Measurements from ENCODE around the gene MAMSTR. TPM values are rescaled to one million over a fixed set of nuclear protein-coding genes. Genes with fewer than 3 reads are reported as not detected.
"Not testable (repeated sequence)": the region's sequence is repeated elsewhere in the genome, so short reads cannot be mapped to it uniquely, and the experiment has no call there.

The MAMSTR gene
- total and polyA plus RNA-seq, 2 donors (not counting 1 experiment from before 2014, with no cell fraction given): 0.60 to 1.6 TPM

- H3K9me3 ChIP-seq (ENCODE audit: control extremely low read depth in 1 of 3, control insufficient read depth in 2 of 3, insufficient read depth in 1 of 3, low read length in 2 of 3); ATAC-seq (ENCODE audit: low read depth); intact Hi-C loops (cut with micrococcal nuclease); H3K9ac ChIP-seq (ENCODE audit: low read length); H3K27ac Mint-ChIP-seq; POLR2A ChIA-PET; H3K4me3 ChIP-seq (ENCODE audit: control extremely low read depth in 1 of 5, extremely low read depth in 1 of 5, insufficient read depth in 1 of 5, low read depth in 2 of 5, low read length in 4 of 5); H3K4me3 Mint-ChIP-seq; H3K9me3 Mint-ChIP-seq (ENCODE audit: insufficient read depth); H4K20me1 ChIP-seq (ENCODE audit: control insufficient read depth, insufficient read depth, low read length, poor library complexity, severe bottlenecking); H3K36me3 ChIP-seq (replicated peaks in 1 of 2; ENCODE audit: control extremely low read depth in 1 of 2, control insufficient read depth in 1 of 2, extremely low read depth in 1 of 2, insufficient read depth in 2 of 2, low read length in 1 of 2); DNase-seq; H3K4me2 ChIP-seq (replicated peaks; ENCODE audit: low read depth, low read length, poor library complexity, severe bottlenecking); H3K79me2 ChIP-seq (ENCODE audit: control insufficient read depth, insufficient read depth, low read length); H3K27ac ChIP-seq (ENCODE audit: low read length in 2 of 2); H2AFZ ChIP-seq (ENCODE audit: insufficient read depth, low read depth, low read length, poor library complexity, severe bottlenecking): not testable (repeated sequence)
- Histone ChIP-seq H3K27me3 (replicated peaks in 1 of 4; ENCODE audit: control extremely low read depth in 1 of 4, control insufficient read depth in 3 of 4, insufficient read depth in 4 of 4, low read length in 3 of 4) (peaks cover 0 to 26% (median 5%) of the 10 kb centered on the region in 4 experiments), H3K4me1 (ENCODE audit: control insufficient read depth in 2 of 2, insufficient read depth in 2 of 2, low read length in 2 of 2) (peaks cover 9 to 11% of the 10 kb centered on the region in 2 donors)
- H3K27me3 Mint-ChIP-seq: peaks cover 14% of the 10 kb centered on the region
- peaks cover 10% of the 10 kb centered on the region for H3K4me1 Mint-ChIP-seq
- 96% methylated on average over 8 of the region's 9 CpGs for WGBS (ENCODE audit: insufficient coverage)
- CTCF ChIA-PET: interaction anchor here (1.2 kb wide), 1 partner anchor 16 kb away, joined by 3 read pairs; no protein-coding TSS in a partner anchor
Observed at GRCh38 chr19:48693629-48694028, 25.9 kb downstream of the MAMSTR start.

GRCh38 chr19:48689449-48689848 is 30.1 kb downstream of the MAMSTR start:
- WGBS (ENCODE audit: insufficient coverage): 84% methylated on average over 3 of the region's 7 CpGs
- Mint-ChIP-seq H3K9me3 (ENCODE audit: insufficient read depth) (no peaks in the 10 kb centered on the region), H3K27me3 (no peaks in the 10 kb centered on the region), H3K4me3 (no peak overlapping the region), H3K27ac (no peak overlapping the region), H3K4me1 (no peaks in the 10 kb centered on the region)
- Histone ChIP-seq H3K4me3 (ENCODE audit: control extremely low read depth in 1 of 5, extremely low read depth in 1 of 5, insufficient read depth in 1 of 5, low read depth in 2 of 5, low read length in 4 of 5) (no peak overlapping the region), H3K4me2 (replicated peaks; ENCODE audit: low read depth, low read length, poor library complexity, severe bottlenecking) (no peak overlapping the region), H3K79me2 (ENCODE audit: control insufficient read depth, insufficient read depth, low read length) (no peaks in the 10 kb centered on the region), H3K4me1 (ENCODE audit: control insufficient read depth in 2 of 2, insufficient read depth in 2 of 2, low read length in 2 of 2) (no peaks in the 10 kb centered on the region), H2AFZ (ENCODE audit: insufficient read depth, low read depth, low read length, poor library complexity, severe bottlenecking) (no peak overlapping the region), H3K9me3 (ENCODE audit: control extremely low read depth in 1 of 3, control insufficient read depth in 2 of 3, insufficient read depth in 1 of 3, low read length in 2 of 3) (no peaks in the 10 kb centered on the region), H3K27ac (ENCODE audit: low read length in 2 of 2) (no peak overlapping the region), H3K27me3 (replicated peaks in 1 of 4; ENCODE audit: control extremely low read depth in 1 of 4, control insufficient read depth in 3 of 4, insufficient read depth in 4 of 4, low read length in 3 of 4) (no peaks in the 10 kb centered on the region), H3K9ac (ENCODE audit: low read length) (no peak overlapping the region), H4K20me1 (ENCODE audit: control insufficient read depth, insufficient read depth, low read length, poor library complexity, severe bottlenecking) (no peaks in the 10 kb centered on the region), H3K36me3 (replicated peaks in 1 of 2; ENCODE audit: control extremely low read depth in 1 of 2, control insufficient read depth in 1 of 2, extremely low read depth in 1 of 2, insufficient read depth in 2 of 2, low read length in 1 of 2) (no peaks in the 10 kb centered on the region)
- DNase-seq: no peak
- intact Hi-C loops (cut with micrococcal nuclease): no loop called here
- CTCF ChIA-PET: interaction anchor here (1.3 kb wide), 1 partner anchor 15 kb away, joined by 4 read pairs; no protein-coding TSS in a partner anchor
- TF ChIP-seq EZH2 (IDR thresholded peaks at IDR 0.05; ENCODE audit: borderline replicate concordance, insufficient read depth, low read depth, low read length, poor library complexity, severe bottlenecking): no peak
- no peak for TF ChIP-seq CTCF (IDR thresholded peaks at IDR 0.05)
- ATAC-seq (ENCODE audit: low read depth): no peak
- POLR2A ChIA-PET: no interaction called here

Data from B cell (primary cell).